HG03196 (cell line): ENCODE data around the gene TRNP1.
"Not testable (repeated sequence)": the region's sequence is repeated elsewhere in the genome, so short reads cannot be mapped to it uniquely, and the experiment has no call there.

Source experiments
- ATAC-seq: cut with Tn5 transposase; IDR thresholded peaks from one replicate; pipeline ENCODE4 v1.9.1; 2021; ENCODE audit not compliant: unreplicated experiment

The TRNP1 gene, protein sequence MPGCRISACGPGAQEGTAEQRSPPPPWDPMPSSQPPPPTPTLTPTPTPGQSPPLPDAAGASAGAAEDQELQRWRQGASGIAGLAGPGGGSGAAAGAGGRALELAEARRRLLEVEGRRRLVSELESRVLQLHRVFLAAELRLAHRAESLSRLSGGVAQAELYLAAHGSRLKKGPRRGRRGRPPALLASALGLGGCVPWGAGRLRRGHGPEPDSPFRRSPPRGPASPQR

DNA sequence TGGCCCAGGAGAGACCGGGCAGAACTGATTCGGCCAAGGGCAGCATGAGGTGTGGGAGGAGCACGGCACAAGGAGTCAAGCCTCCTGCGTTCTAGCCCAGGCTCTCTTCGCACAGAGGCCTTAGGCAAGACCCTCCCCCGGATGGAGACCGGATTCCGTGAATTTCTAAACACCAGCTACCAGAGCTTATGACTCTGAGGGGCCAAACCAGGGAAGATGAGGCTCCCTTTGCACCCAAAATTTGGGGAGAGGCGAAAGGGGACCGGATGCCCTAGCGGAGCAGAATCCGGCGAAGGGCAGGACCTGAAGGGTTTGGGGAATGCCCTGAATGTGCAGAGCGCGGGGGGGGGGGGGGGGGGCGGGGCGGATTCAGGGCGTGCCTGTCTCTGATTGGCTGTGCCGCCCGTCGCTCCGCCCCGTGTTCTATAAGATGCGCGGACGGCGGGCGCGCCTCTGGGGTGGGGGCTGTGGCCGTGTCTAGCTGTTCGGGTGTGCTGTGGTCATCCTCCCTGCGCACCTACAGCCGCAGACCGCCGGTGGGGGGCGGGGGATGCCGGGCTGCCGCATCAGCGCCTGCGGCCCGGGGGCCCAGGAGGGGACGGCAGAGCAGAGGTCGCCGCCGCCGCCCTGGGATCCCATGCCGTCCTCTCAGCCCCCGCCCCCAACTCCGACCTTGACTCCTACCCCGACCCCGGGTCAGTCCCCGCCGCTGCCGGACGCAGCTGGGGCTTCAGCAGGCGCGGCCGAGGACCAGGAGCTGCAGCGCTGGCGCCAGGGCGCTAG, at the start of gene TRNP1:
Gene TRNP1 (plus strand): TSS at position 456 of the 783 bp plus-strand sequence. CDS start 95 bp downstream, at position 551.
- peak; percentile 36 for ATAC-seq

DNA sequence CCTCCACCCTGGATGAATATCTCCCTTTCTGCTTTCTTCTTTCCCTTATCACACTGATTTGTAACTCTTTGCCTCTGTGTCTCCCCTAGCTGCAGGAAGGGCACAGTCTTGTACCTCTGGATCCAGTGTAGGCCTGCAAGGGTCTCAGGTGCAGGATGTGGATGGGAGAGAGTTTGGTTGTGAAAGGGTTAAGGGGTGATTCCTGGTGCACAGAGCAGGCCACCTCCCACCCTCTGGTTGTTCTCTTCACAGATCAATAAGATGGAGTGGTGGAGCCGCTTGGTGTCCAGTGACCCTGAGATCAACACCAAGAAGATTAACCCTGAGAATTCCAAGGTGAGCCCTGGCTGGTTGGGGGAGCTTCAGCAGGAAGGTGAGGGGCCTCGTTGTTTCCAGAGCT, 48.4 kb upstream of the TRNP1 start:
- no peak for ATAC-seq

DNA sequence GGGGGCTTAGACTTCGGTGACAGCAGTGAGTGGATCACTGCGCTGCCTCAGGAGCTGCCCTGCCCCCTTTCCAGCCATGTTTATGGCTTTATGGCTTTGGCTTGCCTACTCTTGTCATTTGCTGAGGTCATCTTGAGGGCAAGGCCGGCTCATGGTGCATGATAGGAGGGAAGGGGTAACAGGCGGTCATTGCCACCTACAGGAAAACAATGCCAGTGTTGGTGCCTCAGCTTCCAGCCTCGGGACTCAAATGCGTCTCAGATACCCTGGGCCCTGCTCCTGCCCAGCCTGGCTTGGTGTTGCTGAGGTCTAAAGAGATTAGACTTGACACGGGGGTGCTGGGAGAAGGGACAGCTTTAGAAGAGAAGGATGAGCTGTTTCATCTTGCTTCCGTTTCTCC, 47.8 kb upstream of the TRNP1 start:
- no peak for ATAC-seq

DNA sequence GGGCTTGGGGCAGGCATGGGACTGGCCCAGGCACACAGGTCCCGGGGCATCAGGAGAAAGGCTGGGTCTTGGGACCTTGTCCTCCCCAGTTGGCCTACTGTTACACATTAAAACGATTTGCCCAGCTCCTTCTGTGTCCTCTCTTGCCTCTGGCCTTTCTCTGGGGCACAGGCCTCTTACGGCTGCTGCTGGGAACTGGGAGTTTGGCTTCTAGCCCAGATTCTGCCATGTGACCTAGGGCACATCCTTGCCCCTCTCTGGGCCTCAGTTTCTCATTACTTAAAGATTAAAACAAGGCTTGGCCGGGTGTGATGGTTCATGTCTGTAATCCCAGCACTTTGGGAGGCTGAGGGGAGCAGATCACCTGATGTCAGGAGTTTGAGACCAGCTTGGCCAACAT, 47.2 kb upstream of the TRNP1 start:
- ATAC-seq = no peak

DNA sequence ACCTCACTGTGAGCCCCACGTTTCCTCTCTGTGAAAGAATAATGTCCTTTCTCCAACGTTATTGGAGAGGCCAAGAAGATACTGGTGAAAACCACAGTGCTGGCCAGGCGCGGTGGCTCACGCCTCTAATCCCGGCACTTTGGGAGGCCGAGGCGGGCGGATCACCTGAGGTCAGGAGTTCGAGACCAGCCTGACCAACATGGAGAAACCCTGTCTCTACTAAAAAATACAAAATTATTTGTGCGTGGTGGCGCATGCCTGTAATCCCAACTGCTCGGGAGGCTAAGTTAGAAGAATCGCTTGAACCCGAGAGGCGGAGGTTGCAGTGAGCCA, 44.8 kb upstream of the TRNP1 start:
- ATAC-seq = not testable (repeated sequence)

DNA sequence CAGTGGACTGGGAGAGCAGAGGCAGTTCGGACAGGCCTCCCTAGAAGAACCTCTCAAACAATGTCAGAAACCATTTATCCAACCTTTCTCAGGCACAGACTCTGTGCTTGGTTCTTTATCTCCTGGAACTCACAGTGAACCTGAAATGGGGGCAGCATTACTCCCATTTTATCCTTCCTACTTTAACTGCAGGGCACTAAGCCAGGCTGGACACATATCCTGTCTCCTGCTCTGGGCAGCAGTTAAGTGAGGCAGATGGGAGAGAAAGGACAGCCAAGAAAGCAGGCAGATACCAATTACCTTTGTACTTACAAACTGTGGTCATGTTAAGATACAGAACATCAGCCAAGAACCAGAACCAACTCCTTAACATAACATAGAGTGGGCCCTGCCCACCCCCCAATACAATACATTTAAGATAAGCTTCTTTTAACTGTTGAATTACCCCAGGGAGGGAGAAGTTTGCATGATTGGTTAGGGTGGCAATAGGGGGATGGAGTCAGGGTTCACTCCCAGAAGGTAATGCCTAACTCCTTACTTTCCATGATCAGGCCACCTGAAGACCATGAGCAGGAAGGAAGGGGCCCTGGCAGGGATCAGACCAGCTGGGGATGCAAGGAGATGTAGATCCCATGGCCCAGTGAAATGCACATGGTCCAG, 44.1 kb upstream of the TRNP1 start:
- no peak for ATAC-seq

DNA sequence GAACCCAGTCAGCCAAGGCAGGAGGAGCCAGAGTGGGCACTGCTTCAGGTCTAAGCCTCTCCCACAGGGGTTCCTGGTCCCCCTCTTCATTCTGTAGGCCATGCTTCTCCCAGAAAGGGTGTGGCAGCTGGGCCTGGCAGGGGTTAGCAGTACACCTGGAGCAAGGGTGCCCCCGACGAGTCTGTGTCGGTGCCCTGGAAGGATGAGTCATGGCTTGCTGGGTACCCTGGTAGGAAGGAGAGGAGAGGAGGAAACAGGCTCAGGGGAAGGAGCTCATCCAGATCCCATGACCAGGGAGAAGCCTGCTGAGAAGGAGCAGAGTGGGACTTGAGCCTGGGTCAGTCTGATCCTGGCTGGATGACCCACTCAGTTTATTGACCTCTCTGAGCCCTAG, 43.6 kb upstream of the TRNP1 start:
- no peak for ATAC-seq

DNA sequence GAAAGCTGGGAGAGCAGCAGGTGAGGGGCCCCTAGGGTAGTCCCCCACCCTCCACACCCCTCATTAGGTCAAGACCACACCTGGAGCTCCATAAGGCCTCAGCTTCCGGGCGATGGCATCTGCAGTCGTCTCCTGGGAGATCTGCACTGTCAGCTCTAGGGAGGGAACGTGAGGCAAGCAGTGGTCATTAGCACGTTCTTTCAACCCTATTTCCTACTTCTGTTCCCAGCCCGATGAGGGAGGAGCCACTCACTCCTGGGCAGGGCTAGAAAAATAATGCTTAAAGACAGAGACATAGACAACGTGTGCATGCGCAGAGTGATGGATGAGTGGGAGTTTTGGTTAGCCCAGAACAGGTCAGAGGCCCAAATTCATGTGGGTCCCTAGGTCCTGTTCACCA, 42.9 kb upstream of the TRNP1 start:
- no peak for ATAC-seq

DNA sequence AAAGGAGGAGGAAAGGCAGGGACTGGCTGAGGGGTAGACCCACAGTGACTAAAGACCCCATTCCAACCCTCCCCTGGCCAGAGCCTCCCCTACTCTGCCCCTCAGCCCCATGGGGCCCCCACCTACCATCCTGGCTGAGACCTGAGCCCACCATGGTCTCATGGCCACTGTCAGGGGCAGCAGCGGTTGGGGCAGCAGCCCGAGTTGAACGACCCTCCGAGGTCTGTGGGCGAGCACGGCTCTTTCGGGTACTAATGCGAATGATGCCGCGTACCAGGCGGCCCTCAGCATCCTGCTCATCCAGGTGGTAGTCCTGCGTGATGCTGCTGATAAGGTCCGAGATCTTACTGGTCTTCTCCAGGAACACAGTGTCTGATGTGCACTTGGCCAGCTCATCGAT, 42.3 kb upstream of the TRNP1 start:
- ATAC-seq = no peak

DNA sequence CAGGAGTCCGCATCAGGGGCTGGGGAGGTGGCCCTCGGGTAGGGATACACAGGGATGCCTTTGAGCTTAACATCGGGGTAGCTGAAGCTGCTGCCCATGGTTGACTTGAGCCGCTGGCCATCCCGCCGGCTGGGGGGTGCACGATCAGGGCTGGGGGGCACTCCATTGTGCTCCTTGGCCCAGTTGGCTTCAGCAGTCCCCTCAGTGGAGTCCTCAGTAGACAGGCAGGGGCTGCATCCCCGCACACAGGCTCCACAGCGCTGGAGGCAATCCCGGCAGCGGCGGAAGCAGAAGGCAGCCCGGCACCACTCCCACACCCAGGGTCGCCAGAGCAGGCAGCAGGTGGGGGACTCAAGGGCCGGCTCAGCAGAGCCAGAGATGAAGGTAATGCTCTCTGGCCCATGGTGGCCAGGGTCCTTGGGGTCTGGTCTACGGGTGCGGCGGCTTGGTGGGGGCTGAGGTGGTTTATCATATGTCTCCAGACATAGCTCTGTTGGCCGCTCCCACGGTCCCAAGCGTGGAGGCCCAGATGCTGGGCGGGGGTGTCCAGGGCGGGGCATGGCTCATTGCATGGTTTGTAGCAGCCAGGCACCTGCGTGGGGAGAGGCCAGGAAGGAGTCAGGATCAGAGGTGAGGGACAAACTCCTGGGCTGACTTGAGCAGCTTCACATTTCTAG, 41.5 kb upstream of the TRNP1 start:
- no peak for ATAC-seq

DNA sequence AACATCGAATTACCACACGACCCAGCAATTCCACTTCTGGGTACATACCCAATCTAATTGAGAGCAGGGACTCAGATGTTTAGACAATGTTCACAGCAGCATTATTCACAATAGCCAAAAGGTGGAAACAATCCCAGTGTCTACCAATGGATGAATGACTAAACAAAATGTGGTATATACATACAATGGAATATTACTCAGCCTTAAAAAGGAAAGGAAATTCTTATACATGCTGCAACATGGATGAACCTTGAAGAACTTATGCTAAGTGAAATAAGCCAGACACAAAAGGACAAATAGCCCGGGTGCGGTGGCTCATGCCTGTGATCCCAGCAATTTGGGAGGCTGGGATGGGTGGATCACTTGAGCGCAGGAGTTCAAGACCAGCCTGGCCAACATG, 40.1 kb upstream of the TRNP1 start:
- no peak for ATAC-seq

DNA sequence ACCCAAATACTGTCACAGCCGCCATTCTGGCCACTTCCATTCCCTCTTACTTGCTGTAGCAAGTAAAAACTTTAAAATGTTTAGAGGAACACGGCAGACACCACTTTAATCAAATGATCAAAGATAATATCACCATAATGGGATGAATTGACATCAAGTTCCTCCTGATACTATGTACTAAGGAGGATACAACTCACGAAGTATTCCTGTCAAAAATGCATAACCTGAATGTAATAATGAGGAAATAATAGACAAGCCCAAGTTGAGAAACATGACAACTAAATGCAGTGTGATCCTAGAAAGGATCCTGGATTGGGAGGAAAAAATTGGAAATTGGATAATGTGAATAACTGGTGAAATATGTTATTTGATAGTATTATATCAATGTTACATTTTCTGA, 37.2 kb upstream of the TRNP1 start:
- no peak for ATAC-seq

DNA sequence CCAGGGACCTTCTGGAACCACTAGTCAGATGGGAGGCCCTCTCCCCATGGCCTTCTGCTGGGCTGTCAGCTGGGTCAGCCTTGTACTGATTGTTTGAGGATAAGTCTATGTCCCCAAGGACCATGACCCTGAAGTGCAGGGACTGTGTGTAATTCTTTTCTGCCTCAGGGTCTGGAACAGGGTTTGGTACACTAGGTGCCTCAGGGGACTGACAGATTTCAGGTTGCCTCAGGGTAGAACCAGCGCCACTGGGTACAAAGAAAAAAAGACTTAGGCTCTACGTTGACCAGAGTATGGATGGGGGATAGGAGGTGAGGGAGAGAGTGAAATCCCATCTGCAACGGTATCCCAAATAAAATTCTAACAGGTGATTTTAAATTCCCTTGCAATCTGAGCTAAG, 36.2 kb upstream of the TRNP1 start:
- ATAC-seq = no peak

DNA sequence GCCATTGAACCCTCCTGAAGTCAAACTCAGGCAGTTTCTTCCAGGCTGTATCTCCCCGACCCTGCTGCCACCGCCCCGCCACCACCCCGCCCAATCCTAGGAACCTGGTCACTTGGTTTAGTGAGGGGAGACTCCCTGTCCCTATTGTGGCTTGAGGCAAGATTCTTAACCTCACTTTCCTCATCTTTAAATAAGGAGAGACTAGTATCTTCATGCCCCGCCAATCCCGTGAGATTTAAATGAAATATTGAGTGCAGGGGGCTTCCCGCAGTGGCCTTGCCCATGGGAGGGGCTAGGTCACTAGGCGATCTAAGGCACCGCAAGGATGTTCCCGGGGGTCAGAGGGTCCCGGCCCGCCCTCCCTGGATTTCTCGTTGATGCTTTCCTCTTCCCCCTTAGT, 34.2 kb upstream of the TRNP1 start:
- no peak for ATAC-seq

DNA sequence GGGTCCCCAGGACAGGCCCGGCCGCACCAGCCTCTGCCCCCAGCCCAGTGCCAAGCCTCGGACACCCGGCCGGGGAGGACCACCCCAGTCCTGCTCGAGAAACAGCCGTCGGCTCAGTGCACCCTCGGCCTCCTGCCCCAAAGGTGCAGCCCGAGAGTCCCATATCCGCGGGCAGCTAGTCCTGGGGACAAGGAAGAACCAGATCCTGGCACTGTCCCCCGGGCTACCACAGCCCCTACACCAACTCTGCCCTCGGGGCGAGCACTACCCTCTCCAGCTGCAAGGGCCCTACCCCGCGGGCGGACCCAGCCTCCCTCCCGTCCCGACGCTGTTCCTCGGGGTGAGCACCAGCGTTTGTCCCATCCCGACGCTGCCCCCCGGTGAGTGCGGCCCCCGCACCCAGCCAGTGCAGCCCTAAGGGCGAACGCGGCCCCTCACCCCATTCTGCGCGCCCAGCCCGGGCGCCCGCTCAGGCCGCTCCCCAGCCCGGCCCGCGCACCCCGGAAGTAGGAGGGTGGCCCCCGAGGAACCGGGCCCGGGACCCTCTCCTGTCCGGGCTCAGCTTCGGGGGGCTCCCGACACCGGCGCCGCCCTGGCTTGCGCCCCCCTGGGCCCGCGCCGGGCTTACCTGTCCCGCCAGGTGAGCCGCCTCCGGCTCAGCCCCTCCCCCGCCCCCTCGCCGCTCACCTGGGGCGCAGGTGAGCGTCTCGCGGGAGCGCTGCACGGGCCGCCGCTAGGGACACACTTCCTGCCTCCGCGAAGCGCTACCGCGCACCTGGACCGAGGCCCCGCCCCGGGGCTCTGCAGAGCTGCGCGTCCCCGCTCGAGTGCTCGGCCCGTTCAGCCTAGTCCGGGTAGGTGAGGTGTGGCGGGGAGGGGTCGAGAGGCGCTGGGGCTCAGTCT, 33.5 kb upstream of the TRNP1 start, which contains the start of gene KDF1:
Gene KDF1 (minus strand): TSS at position 747 of the 903 bp plus-strand sequence. CDS start 8,088 bp downstream, outside the sequence.
- no peak for ATAC-seq

DNA sequence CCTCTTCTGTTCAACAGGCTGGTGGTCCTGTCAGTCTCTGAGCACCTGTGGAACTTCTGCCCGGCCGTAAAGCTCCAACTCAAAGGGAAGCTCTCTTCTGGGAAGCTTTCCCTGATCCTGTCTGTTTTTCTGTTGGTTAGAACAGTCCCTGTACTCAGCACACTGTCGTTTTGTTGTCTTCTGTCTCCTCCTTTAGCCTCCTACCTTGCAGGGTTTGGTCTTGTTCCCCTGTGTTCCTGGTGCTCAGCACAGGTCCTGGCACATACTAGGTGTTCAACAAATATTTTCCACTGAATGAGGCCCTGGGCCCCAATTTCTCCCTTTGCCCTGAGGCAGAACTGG, 32.9 kb upstream of the TRNP1 start:
- ATAC-seq = no peak

DNA sequence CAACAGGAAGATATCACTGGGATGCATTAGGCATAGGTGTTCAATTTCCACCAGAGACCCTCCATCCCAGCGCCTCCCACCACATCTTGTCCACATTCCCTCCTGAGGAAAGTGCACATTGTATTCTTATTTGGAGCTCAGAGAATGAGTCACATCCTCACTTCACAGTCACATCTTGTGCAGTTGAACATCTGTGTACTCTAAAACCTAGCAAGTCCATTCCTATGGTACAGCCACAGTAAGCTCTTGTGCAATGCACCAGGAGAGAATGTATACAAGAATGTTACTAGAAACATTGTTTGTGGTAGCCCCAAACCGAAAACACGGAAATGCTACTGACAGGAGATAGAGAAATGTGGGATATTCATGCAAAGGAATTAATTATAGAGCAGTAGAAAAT, 31.7 kb upstream of the TRNP1 start:
- no peak for ATAC-seq

DNA sequence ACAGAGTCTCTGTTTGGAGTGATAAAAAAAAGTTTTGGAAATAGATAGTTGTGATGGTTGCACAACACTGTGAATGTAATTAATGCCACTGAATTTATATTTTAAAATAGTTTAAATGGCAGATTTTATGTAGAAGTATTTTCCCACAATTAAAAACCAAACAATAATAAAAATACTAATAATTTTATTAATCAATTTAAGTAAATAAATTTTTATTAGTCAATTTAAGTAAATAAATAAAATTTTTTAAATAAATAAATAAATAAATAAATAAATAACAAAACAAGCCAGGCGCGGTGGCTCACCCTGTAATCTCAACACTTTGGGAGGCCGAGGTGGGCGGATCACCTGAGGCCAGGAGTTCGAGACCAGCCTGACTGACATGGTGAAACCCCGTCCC, 28.3 kb upstream of the TRNP1 start:
- no peak for ATAC-seq

DNA sequence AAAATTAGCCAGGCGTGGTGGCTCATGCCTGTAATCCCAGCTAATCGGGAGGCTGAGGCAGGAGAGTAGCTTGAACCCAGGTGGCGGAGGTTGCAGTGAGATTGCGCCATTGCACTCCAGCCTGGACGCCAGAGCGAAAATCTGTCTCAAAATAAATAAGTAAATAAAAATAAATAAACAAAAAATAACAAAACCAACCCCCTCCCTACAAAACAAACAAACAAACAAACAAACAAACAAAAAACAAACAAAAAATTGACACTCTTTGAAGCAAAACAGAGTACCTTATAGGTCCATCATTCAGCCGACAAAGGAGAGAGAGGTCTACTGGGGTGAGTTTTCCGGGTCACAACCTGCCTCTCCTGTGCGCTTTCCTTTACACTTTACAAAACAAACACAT, 27.9 kb upstream of the TRNP1 start:
- ATAC-seq = no peak

DNA sequence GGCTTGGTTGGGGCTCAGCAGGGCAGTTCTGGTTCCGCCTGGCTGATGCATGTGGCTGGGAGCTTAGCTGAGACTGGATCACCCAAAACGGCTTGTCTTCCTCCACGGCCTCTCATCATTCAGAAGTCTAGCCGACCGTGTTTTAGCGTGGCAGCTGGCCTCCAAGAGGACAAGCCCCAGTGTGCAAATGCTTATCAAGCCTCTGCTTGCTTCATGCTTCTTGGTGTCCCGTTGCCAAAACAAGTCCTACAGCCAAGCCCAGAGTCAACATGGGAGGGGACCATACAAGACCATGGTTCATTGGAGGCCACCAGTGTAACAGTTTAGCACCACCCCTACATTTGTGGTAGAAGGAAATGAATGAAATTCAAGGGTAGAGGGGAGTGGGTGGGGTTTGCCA, 22.7 kb upstream of the TRNP1 start:
- ATAC-seq = no peak

DNA sequence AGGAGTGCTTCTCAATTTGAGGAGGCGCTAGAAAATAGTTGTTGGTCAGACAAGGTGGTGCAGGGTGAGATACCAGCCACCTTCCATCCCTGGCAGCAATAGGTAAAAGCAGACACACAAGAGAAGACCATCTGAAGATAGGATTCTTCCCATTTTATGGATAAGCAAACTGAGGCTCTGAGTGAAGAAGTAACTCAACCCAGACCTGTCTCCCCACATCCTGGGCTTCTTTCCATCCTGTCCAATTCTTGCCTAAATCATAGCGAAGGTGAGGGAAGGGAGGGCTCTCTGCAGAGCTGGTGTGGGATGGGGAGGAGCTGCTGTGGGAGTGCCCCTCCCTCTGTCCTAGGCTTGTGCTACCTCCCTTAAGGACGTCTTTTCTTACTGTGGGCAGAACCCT, 21.9 kb upstream of the TRNP1 start:
- no peak for ATAC-seq
